ENCODE data around the gene AQP9.

The AQP9 gene

GRCh38 chr15:58161436-58161930 is 23.3 kb downstream of the AQP9 start:
- no peak overlapping the region for H3K9ac ChIP-seq (ENCODE audit: low read depth, low read length)
- no peaks in the 10 kb centered on the region for H3K9me3 ChIP-seq (ENCODE audit: control insufficient read depth, insufficient read depth, low read length)
- H3K4me1 ChIP-seq (ENCODE audit: control insufficient read depth, insufficient read depth, low read length), result no peaks in the 10 kb centered on the region
- no peak overlapping the region for H3K27ac ChIP-seq (ENCODE audit: low read depth, low read length)
- no peaks in the 10 kb centered on the region for H3K36me3 ChIP-seq (ENCODE audit: control insufficient read depth, insufficient read depth, low read length)
- no peak overlapping the region for H3K4me3 ChIP-seq (ENCODE audit: low read depth, low read length)
- no peaks in the 10 kb centered on the region for H3K27me3 ChIP-seq (ENCODE audit: control insufficient read depth, insufficient read depth, low read length)

DNA sequence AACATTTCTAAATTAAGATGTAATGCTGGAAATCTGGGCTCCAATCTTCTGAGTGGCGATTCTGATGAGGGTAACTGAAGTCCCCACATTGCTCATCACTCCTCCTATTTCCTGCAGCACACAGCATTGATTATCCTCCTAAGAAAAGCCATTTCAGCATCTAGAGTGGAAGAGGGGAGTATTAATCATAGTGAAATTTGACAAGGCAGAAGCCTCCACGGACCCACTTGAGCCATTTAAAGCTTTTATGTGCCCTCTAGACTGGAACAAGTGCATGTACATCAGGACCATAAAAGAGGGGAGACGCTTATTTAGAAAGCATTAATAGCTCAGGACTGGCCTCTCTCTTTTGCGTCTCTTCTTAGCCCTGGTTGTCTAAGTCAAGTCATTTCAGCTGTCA is 25.8 kb downstream of the AQP9 start:
- H3K4me3 ChIP-seq (ENCODE audit: low read depth, low read length), result no peak overlapping the region
- no peak overlapping the region for H3K27ac ChIP-seq (ENCODE audit: low read depth, low read length)
- H3K4me1 ChIP-seq (ENCODE audit: control insufficient read depth, insufficient read depth, low read length), result no peaks in the 10 kb centered on the region
- H3K36me3 ChIP-seq (ENCODE audit: control insufficient read depth, insufficient read depth, low read length), result no peaks in the 10 kb centered on the region
- H3K9ac ChIP-seq (ENCODE audit: low read depth, low read length), result no peak overlapping the region
- H3K9me3 ChIP-seq (ENCODE audit: control insufficient read depth, insufficient read depth, low read length), result no peaks in the 10 kb centered on the region
- H3K27me3 ChIP-seq (ENCODE audit: control insufficient read depth, insufficient read depth, low read length), result no peaks in the 10 kb centered on the region

DNA sequence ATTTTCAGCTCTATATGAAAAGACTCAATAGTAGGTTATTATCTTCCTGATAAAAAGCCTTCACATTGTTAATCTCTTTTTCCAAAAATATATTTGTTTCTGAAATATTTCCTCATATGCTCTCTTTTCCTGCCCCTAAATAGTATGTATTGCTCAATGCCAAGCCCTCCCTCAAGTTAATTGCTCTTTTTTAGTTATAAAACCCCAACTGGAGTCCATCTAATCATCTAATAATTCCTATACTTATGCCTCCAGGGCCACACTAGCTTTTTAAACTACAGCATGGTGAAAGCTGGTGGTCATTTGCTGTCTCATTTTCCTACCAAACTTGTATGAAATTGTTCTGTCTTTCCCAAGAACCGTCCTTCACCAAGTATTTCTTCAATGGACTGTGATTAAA is 26.7 kb downstream of the AQP9 start:
- no peaks in the 10 kb centered on the region for H3K36me3 ChIP-seq (ENCODE audit: control insufficient read depth, insufficient read depth, low read length)
- H3K27me3 ChIP-seq (ENCODE audit: control insufficient read depth, insufficient read depth, low read length), result no peaks in the 10 kb centered on the region
- H3K4me3 ChIP-seq (ENCODE audit: low read depth, low read length), result no peak overlapping the region
- no peak overlapping the region for H3K9ac ChIP-seq (ENCODE audit: low read depth, low read length)
- no peak overlapping the region for H3K27ac ChIP-seq (ENCODE audit: low read depth, low read length)
- H3K4me1 ChIP-seq (ENCODE audit: control insufficient read depth, insufficient read depth, low read length), result no peaks in the 10 kb centered on the region
- no peaks in the 10 kb centered on the region for H3K9me3 ChIP-seq (ENCODE audit: control insufficient read depth, insufficient read depth, low read length)

- H3K9me3 ChIP-seq (ENCODE audit: control insufficient read depth, insufficient read depth, low read length), result no peaks in the 10 kb centered on the region
- H3K27me3 ChIP-seq (ENCODE audit: control insufficient read depth, insufficient read depth, low read length), result no peaks in the 10 kb centered on the region
- no peaks in the 10 kb centered on the region for H3K4me1 ChIP-seq (ENCODE audit: control insufficient read depth, insufficient read depth, low read length)
- H3K4me3 ChIP-seq (ENCODE audit: low read depth, low read length), result no peak overlapping the region
- no peaks in the 10 kb centered on the region for H3K36me3 ChIP-seq (ENCODE audit: control insufficient read depth, insufficient read depth, low read length)
- H3K27ac ChIP-seq (ENCODE audit: low read depth, low read length), result no peak overlapping the region
- H3K9ac ChIP-seq (ENCODE audit: low read depth, low read length), result no peak overlapping the region
Measured at GRCh38 chr15:58165661-58166060, 27.5 kb downstream of the AQP9 start.

GRCh38 chr15:58167095-58167691 is 29.0 kb downstream of the AQP9 start:
- H3K27ac ChIP-seq (ENCODE audit: low read depth, low read length), result no peak overlapping the region
- no peaks in the 10 kb centered on the region for H3K4me1 ChIP-seq (ENCODE audit: control insufficient read depth, insufficient read depth, low read length)
- H3K9ac ChIP-seq (ENCODE audit: low read depth, low read length), result no peak overlapping the region
- no peaks in the 10 kb centered on the region for H3K9me3 ChIP-seq (ENCODE audit: control insufficient read depth, insufficient read depth, low read length)
- H3K4me3 ChIP-seq (ENCODE audit: low read depth, low read length), result no peak overlapping the region
- H3K27me3 ChIP-seq (ENCODE audit: control insufficient read depth, insufficient read depth, low read length), result no peaks in the 10 kb centered on the region
- no peaks in the 10 kb centered on the region for H3K36me3 ChIP-seq (ENCODE audit: control insufficient read depth, insufficient read depth, low read length)

GRCh38 chr15:58169934-58170333 is 31.8 kb downstream of the AQP9 start:
- Histone ChIP-seq H3K27ac (ENCODE audit: low read depth, low read length) (no peak overlapping the region), H3K4me1 (ENCODE audit: control insufficient read depth, insufficient read depth, low read length) (no peaks in the 10 kb centered on the region), H3K9ac (ENCODE audit: low read depth, low read length) (no peak overlapping the region), H3K27me3 (ENCODE audit: control insufficient read depth, insufficient read depth, low read length) (no peaks in the 10 kb centered on the region), H3K36me3 (ENCODE audit: control insufficient read depth, insufficient read depth, low read length) (no peaks in the 10 kb centered on the region), H3K4me3 (ENCODE audit: low read depth, low read length) (no peak overlapping the region), H3K9me3 (ENCODE audit: control insufficient read depth, insufficient read depth, low read length) (no peaks in the 10 kb centered on the region)

- H3K4me3 ChIP-seq (ENCODE audit: low read depth, low read length), result no peak overlapping the region
- no peaks in the 10 kb centered on the region for H3K36me3 ChIP-seq (ENCODE audit: control insufficient read depth, insufficient read depth, low read length)
- H3K27ac ChIP-seq (ENCODE audit: low read depth, low read length), result no peak overlapping the region
Measured at GRCh38 chr15:58171476-58172061, 33.4 kb downstream of the AQP9 start.

DNA sequence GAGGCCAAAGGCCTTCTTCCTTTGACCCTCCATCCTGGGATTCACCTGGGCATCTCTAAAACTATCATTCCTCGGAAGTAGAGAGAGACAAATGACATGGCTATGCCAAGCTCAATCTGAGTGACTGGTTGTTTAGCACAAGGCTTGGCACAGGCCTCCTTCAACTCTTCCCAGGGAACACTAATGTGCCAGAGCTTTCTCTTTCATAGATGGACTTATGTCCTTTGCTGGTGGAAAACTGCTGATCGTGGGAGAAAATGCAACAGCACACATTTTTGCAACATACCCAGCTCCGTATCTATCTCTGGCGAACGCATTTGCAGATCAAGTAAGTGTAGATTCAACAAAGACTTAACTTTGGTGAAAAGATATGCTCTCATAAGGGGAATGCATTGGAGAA is 36.5 kb downstream of the AQP9 start:
- H3K27me3 ChIP-seq (ENCODE audit: control insufficient read depth, insufficient read depth, low read length), result no peaks in the 10 kb centered on the region

More at GRCh38 chr15:58171476-58172061, 33.4 kb downstream of the AQP9 start:
- Histone ChIP-seq H3K9me3 (ENCODE audit: control insufficient read depth, insufficient read depth, low read length) (no peaks in the 10 kb centered on the region), H3K27me3 (ENCODE audit: control insufficient read depth, insufficient read depth, low read length) (no peaks in the 10 kb centered on the region), H3K4me1 (ENCODE audit: control insufficient read depth, insufficient read depth, low read length) (no peaks in the 10 kb centered on the region), H3K9ac (ENCODE audit: low read depth, low read length) (no peak overlapping the region)

GRCh38 chr15:58175955-58176354 is 37.8 kb downstream of the AQP9 start:
- Histone ChIP-seq H3K27ac (ENCODE audit: low read depth, low read length) (no peak overlapping the region), H3K27me3 (ENCODE audit: control insufficient read depth, insufficient read depth, low read length) (no peaks in the 10 kb centered on the region), H3K9me3 (ENCODE audit: control insufficient read depth, insufficient read depth, low read length) (no peaks in the 10 kb centered on the region), H3K4me3 (ENCODE audit: low read depth, low read length) (no peak overlapping the region), H3K9ac (ENCODE audit: low read depth, low read length) (no peak overlapping the region), H3K36me3 (ENCODE audit: control insufficient read depth, insufficient read depth, low read length) (no peaks in the 10 kb centered on the region), H3K4me1 (ENCODE audit: control insufficient read depth, insufficient read depth, low read length) (no peaks in the 10 kb centered on the region)

More for the DNA sequence above, 36.5 kb downstream of the AQP9 start:
- H3K27ac ChIP-seq (ENCODE audit: low read depth, low read length), result no peak overlapping the region
- H3K4me3 ChIP-seq (ENCODE audit: low read depth, low read length), result no peak overlapping the region
- H3K9ac ChIP-seq (ENCODE audit: low read depth, low read length), result no peak overlapping the region
- no peaks in the 10 kb centered on the region for H3K36me3 ChIP-seq (ENCODE audit: control insufficient read depth, insufficient read depth, low read length)
- no peaks in the 10 kb centered on the region for H3K4me1 ChIP-seq (ENCODE audit: control insufficient read depth, insufficient read depth, low read length)
- H3K9me3 ChIP-seq (ENCODE audit: control insufficient read depth, insufficient read depth, low read length), result no peaks in the 10 kb centered on the region

DNA sequence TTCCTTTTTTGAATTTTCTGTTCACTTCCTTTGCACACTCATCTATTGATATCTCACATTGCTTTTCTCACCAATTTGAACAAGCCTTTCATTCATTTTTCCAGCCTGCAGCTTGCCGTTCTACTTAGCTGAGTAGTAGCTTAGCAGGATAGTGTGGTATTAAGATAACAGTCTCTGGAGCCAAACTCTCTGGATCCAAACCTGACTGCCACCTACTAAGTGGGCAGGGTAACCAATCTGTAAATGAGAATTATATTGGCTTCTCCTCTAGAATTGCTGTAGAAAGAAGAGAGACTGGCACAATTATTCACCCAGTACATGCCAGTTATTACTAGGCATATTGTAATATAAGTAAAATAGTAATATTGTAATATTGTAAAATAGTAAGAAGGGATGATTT is 40.5 kb downstream of the AQP9 start:
- H3K4me1 ChIP-seq (ENCODE audit: control insufficient read depth, insufficient read depth, low read length), result no peaks in the 10 kb centered on the region
- H3K9me3 ChIP-seq (ENCODE audit: control insufficient read depth, insufficient read depth, low read length), result no peaks in the 10 kb centered on the region
- no peaks in the 10 kb centered on the region for H3K36me3 ChIP-seq (ENCODE audit: control insufficient read depth, insufficient read depth, low read length)
- H3K4me3 ChIP-seq (ENCODE audit: low read depth, low read length), result no peak overlapping the region
- no peaks in the 10 kb centered on the region for H3K27me3 ChIP-seq (ENCODE audit: control insufficient read depth, insufficient read depth, low read length)
- no peak overlapping the region for H3K27ac ChIP-seq (ENCODE audit: low read depth, low read length)
- no peak overlapping the region for H3K9ac ChIP-seq (ENCODE audit: low read depth, low read length)

DNA sequence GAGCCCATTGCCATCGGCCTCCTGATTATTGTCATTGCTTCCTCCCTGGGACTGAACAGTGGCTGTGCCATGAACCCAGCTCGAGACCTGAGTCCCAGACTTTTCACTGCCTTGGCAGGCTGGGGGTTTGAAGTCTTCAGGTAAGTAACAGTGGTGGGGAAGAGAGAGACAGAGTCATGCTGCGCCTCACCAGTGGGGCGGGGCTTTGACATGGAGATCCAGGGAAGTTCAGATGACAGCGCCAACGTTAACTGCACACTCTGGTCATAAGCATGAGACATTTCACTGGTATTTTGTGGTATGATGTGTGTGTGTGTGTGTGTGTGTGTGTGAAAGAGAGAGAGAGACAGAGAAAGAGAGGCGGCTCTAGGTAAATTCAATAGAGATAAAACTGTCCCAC is 41.0 kb downstream of the AQP9 start:
- Histone ChIP-seq H3K27me3 (ENCODE audit: control insufficient read depth, insufficient read depth, low read length) (no peaks in the 10 kb centered on the region), H3K36me3 (ENCODE audit: control insufficient read depth, insufficient read depth, low read length) (no peaks in the 10 kb centered on the region), H3K9me3 (ENCODE audit: control insufficient read depth, insufficient read depth, low read length) (no peaks in the 10 kb centered on the region), H3K4me3 (ENCODE audit: low read depth, low read length) (no peak overlapping the region), H3K27ac (ENCODE audit: low read depth, low read length) (no peak overlapping the region), H3K4me1 (ENCODE audit: control insufficient read depth, insufficient read depth, low read length) (no peaks in the 10 kb centered on the region), H3K9ac (ENCODE audit: low read depth, low read length) (no peak overlapping the region)

Measured in HUES48 (cell line).